SK-N-SH (cell line): ENCODE data around the gene HSD11B1L.

Experiments
- EZH2phosphoT487 ChIP-seq: fragments of 200-600 bp; sonication (generic); IDR thresholded peaks from 2 replicates; pipeline ENCODE4 v1.6.1; 2017; ENCODE audit warnings: low read depth, mixed run types, mild to moderate bottlenecking, antibody characterized with exemption, moderate library complexity, borderline replicate concordance
- MEF2A ChIP-seq: IDR thresholded peaks from 2 replicates; pipeline ENCODE4 v1.4.0; 2012; ENCODE audit warnings: low read depth, borderline replicate concordance
- POLR2AphosphoS5 ChIP-seq: IDR thresholded peaks from 2 replicates; pipeline ENCODE4 v1.6.1; 2012; ENCODE audit warnings: low read depth, low read length
- SIN3A ChIP-seq: IDR thresholded peaks from 2 replicates; pipeline ENCODE4 v1.6.1; 2012; ENCODE audit warnings: low read depth, mild to moderate bottlenecking, low read length, moderate library complexity, borderline replicate concordance
- TAF1 ChIP-seq: IDR thresholded peaks from 2 replicates; pipeline ENCODE4 v1.6.1; 2012; ENCODE audit warnings: low read depth, mild to moderate bottlenecking, low read length, moderate library complexity, borderline replicate concordance
- YY1 ChIP-seq: IDR thresholded peaks from 2 replicates; pipeline ENCODE4 v1.4.0; 2012; ENCODE audit warnings: low read depth, mild to moderate bottlenecking
- TF ChIP-seq, protein P1 (sequence below): fragments of 200-600 bp; sonication (generic); IDR thresholded peaks from 2 replicates; pipeline ENCODE4 v1.6.1; 2017; ENCODE audit warnings: antibody characterized with exemption, mild to moderate bottlenecking, moderate library complexity
- TF ChIP-seq, protein P2 (sequence below): IDR thresholded peaks from 2 replicates; pipeline ENCODE4 v1.4.0; 2012; ENCODE audit warnings: low read depth
- TF ChIP-seq, protein P3 (sequence below): IDR thresholded peaks from 2 replicates; pipeline ENCODE4 v1.6.1; 2012; ENCODE audit warnings: mild to moderate bottlenecking, low read depth, low read length, moderate library complexity
- TF ChIP-seq, protein P4 (sequence below): IDR thresholded peaks from 2 replicates; pipeline ENCODE4; 2012

DNA sequence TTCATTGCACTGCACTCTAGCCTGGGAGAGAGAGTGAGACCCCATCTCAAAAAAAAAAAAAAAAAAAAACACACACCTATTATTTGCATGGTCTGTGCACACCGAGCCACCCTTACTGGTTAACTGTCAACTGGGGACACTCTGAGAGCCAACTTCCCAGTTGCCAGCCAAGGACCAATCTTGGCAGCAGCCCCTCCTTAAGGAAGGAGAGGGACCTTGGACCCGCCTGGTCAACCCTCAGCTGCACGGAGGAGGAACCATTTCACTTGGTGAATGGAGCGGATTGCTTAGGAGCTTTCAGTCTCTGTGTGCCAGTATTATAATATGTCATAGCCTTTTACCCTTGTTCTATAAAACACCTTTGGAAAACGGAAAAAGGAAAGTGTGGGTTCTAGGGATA lies 25.4 kb upstream of the HSD11B1L start:
- TF ChIP-seq POLR2AphosphoS5, result no peak
- no peak for TF ChIP-seq YY1
- no peak for TF ChIP-seq TAF1
- TF ChIP-seq, protein P1, sequence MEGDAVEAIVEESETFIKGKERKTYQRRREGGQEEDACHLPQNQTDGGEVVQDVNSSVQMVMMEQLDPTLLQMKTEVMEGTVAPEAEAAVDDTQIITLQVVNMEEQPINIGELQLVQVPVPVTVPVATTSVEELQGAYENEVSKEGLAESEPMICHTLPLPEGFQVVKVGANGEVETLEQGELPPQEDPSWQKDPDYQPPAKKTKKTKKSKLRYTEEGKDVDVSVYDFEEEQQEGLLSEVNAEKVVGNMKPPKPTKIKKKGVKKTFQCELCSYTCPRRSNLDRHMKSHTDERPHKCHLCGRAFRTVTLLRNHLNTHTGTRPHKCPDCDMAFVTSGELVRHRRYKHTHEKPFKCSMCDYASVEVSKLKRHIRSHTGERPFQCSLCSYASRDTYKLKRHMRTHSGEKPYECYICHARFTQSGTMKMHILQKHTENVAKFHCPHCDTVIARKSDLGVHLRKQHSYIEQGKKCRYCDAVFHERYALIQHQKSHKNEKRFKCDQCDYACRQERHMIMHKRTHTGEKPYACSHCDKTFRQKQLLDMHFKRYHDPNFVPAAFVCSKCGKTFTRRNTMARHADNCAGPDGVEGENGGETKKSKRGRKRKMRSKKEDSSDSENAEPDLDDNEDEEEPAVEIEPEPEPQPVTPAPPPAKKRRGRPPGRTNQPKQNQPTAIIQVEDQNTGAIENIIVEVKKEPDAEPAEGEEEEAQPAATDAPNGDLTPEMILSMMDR, result no peak
- no peak for TF ChIP-seq EZH2phosphoT487
- TF ChIP-seq, protein P2, sequence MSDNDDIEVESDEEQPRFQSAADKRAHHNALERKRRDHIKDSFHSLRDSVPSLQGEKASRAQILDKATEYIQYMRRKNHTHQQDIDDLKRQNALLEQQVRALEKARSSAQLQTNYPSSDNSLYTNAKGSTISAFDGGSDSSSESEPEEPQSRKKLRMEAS, result no peak
- no peak for TF ChIP-seq MEF2A
- TF ChIP-seq, protein P3, sequence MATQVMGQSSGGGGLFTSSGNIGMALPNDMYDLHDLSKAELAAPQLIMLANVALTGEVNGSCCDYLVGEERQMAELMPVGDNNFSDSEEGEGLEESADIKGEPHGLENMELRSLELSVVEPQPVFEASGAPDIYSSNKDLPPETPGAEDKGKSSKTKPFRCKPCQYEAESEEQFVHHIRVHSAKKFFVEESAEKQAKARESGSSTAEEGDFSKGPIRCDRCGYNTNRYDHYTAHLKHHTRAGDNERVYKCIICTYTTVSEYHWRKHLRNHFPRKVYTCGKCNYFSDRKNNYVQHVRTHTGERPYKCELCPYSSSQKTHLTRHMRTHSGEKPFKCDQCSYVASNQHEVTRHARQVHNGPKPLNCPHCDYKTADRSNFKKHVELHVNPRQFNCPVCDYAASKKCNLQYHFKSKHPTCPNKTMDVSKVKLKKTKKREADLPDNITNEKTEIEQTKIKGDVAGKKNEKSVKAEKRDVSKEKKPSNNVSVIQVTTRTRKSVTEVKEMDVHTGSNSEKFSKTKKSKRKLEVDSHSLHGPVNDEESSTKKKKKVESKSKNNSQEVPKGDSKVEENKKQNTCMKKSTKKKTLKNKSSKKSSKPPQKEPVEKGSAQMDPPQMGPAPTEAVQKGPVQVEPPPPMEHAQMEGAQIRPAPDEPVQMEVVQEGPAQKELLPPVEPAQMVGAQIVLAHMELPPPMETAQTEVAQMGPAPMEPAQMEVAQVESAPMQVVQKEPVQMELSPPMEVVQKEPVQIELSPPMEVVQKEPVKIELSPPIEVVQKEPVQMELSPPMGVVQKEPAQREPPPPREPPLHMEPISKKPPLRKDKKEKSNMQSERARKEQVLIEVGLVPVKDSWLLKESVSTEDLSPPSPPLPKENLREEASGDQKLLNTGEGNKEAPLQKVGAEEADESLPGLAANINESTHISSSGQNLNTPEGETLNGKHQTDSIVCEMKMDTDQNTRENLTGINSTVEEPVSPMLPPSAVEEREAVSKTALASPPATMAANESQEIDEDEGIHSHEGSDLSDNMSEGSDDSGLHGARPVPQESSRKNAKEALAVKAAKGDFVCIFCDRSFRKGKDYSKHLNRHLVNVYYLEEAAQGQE, result no peak
- no peak for TF ChIP-seq SIN3A
- TF ChIP-seq, protein P4, sequence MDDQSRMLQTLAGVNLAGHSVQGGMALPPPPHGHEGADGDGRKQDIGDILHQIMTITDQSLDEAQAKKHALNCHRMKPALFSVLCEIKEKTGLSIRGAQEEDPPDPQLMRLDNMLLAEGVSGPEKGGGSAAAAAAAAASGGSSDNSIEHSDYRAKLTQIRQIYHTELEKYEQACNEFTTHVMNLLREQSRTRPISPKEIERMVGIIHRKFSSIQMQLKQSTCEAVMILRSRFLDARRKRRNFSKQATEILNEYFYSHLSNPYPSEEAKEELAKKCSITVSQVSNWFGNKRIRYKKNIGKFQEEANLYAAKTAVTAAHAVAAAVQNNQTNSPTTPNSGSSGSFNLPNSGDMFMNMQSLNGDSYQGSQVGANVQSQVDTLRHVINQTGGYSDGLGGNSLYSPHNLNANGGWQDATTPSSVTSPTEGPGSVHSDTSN, result no peak
